Renal cortical epithelial cell (primary cell): ENCODE measurements around the gene TNRC18. TPM values are rescaled to one million over a fixed set of nuclear protein-coding genes. Genes with fewer than 3 reads are reported as not detected.
"Not testable (repeated sequence)": the region's sequence is repeated elsewhere in the genome, so short reads cannot be mapped to it uniquely, and the experiment has no call there.

Source experiments
- DNase-seq: peaks from one replicate; pipeline ENCODE4 v3.0.0-alpha.2; 2011; ENCODE audit warnings: low read depth
- total RNA-seq: library from RNA; depleted of rRNA; stranded (reverse); fragments of >200 nt; gene quantifications from 2 replicates; pipeline ENCODE4 v1.2.3, GENCODE V29; 2014

TNRC18 gene
- total RNA-seq, 1 donor from 2014 or later, result 91.0 TPM

DNA sequence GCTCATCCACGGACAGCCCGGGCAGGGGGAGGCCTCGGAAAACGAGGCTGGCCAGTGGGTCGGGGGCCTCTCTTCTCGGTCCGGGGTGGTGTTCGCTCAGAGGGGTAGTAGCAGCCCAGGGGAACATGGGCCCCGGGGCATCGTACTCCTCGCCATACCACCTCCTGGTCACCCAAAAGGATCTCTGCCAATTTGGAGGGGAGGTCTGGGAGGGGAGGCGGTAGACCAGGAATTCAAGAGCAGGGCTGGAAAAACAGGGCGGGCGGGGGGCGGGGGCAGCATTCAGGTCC is 73.5 kb downstream of the TNRC18 start:
- no peak for DNase-seq

DNA sequence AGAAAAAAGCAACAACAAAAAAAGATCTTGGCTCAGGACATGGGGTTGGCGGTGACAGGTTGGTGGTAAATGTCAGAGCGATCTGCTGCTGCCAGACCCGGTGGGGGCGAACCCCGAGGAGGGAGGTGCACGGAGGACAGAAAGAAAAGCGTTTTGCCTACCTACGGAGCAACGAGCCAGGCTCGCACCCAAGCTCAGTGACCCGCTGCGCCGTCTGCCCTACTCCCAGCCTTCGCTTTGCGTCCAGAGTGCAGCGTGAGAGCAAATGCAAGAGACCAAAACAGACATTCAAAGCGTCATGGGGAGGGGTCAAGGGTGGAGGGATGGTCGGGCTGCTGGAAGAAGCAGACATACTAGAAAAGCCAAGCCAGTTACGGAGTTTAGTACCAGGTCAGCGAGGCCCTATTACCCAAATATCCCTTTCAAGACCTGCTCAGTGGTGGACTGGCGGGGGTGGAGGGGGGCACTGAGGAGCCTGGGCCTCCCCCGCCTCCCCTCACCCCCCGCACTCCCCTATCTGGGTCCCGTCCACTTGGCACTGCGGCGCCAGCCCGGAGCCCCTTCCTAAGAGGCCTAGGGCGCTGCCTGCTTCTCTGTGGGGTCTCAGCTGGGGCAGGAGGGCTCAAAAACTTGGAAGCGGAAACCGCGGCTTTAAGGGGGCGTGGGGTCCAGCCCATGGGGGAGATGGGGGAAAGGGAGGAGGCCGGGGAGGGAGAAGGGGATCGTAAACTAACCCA is 74.0 kb downstream of the TNRC18 start:
- DNase-seq, result no peak

DNA sequence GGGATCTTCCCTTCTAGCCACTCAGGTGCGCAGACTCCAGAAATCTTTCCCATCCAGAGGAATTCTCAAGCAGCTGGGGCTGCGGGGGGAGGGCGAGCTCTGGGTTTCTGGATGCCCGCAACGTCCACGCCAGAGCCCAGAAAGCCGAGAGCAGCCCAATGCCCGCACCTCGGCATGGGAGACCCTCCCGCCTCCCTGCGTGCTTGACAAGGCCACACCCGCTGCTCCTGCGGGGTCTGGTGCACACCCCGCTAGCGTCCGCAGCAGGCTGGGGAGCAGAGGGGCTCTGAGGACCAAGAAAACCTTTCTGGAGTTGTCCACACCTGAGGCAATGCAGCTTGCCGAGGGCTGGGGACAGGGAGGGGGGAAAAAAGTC is 74.6 kb downstream of the TNRC18 start:
- DNase-seq, result no peak

DNA sequence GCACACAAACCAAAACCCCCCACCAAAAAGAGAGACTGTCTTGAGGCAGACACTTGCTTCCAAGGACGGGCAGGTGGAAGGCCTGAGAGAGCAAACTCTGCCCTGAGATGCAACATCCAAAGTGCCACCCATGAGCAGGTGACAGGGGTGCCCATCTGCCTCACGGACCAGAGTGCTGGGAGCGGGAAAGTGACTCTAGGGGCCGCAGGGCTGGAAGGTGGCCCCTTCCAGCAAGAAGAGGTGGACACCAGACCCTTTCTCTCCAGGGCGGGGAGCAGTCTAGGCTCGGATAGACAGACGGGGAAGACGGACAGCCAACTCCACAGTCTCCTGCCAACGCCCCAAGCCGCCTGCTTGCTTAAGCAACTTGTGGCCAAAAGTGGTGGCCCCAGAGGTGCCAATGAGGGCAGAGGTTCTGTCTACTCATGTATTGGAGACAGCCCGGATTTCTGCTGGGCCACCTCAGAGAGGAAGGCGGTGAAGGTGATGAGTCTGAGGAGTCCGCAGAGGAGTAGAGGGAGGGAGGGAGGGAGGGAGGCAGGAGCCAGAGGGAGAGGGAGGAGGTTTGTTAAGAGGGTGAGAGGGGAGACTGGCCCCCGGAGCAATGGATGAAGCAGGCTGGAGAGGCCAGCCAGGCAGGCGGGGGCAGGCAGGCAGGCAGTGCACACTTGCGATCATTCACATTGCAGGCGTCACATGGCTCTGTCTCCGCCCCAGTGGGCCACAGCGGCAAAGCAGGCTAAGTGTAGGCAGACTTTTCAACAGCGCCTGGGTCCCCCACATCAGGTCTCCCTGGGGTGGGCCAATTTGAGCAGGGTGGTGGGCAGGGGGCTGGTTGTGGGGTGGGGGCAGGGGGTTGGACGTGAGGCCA is 75.3 kb downstream of the TNRC18 start:
- DNase-seq, result no peak

DNA sequence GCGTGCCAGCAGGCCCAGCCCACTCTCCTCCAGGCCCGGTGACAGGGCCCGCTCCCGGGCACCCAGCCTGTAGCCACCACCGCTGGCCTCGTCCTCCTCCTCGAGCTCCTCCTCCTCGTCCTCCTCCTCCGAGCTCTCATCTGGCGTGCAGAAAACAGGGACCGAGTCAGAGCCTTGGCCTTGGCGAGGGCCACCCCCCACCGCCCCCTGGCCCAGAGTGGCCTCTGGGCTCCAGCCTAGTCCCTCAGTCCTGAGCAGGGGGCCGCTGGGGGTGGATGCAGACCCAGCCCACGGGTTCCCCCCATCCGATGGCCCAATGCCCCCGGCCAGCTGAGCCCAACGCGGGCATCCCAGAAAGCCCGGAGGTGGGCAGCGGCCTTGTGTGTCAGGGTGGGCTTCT is 78.0 kb downstream of the TNRC18 start:
- DNase-seq, result no peak

DNA sequence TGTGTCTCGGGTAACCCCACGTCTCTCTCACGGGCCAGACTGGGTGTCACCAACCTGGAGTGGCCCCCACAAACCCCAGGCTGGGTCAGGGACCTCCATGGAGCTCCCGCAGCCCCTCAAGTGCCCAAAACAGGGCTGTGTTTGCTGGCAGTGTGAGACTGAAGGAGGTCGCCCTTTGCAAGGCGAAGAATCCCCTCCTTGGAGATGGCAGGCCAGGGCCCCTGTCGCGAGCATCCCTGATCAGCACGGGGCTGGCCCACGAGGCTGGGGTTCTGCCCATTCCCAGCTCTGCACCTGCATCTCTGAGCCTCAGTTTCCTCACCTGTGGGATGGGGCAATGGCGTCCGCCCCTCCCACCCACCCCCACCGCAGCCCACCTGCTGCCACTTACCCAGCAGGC is 78.5 kb downstream of the TNRC18 start:
- DNase-seq, result no peak

DNA sequence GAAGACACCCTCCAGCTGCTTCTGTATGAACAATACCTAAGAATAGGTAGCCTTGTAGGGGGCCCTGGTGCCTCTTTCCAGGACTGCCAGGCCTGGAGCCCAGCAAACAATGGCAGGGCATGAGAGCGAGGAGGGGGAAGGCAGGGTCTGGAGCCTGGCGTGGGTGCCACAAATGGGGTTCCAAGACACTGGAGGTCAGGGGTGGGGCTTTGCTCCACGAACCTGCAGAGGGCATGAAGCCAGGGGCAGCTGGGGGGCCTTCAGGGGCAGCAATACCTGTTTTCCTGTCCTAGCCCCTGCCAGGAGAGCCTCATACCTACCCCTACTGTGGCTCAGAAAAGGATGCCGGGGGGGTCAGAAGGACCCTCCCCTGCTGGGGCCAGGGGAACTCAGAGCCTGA is 79.3 kb downstream of the TNRC18 start:
- DNase-seq, result no peak

DNA sequence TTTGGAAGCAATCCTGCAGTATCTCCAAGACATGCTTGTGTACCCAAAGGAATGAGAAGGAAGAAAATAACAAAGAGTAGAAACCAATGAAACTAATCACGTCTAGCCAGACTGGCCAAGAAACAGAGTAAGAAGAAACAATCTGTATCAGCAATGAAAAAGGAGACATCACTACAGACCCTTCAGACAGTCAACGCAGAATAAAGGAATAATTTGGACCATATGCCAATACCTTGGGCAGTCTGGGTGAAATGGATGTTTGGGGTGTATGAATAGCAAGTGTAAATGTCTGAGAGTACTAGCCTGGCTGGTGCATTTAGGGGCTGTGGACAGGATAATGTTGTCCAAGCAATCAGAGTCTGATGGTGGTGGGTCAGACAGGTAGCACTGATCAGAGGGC is 79.8 kb downstream of the TNRC18 start:
- no peak for DNase-seq

DNA sequence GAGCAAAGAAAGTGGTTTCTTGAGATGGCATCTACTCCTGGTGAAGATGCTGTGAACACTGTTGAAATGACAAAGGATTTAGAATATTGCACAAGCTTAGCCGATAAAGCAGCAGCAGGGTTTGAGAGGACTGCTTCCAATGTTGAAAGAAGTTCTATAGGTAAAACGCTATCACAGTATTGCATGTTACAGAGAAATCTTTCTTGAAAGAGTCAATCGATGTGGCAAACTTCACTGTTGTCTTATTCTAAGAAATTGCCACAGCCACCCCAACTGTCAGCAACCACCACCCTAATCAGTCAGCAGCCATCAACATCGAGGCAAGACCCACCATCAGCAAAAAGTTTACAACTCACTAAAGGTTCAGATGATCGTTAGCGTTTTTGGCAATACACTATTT is 81.0 kb downstream of the TNRC18 start:
- no peak for DNase-seq

DNA sequence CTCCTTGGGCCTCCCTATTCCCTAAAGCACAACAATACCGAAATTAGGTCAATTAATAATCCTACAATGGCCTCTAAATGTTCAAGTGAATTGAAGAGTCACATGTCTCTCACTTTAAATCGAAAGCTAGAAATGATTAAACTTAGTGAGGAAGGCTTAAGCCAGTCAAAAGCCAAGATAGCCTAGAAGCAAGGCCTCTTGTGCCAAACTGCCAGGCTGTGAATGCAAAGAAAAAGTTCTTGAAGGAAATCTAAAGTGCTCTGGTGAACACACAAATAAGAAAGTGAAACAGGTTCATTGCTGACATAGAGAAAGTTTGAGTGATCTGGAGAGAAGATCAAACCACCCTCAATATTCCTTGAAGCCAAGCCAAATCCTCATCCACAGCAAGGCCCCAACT is 83.7 kb downstream of the TNRC18 start:
- no peak for DNase-seq

DNA sequence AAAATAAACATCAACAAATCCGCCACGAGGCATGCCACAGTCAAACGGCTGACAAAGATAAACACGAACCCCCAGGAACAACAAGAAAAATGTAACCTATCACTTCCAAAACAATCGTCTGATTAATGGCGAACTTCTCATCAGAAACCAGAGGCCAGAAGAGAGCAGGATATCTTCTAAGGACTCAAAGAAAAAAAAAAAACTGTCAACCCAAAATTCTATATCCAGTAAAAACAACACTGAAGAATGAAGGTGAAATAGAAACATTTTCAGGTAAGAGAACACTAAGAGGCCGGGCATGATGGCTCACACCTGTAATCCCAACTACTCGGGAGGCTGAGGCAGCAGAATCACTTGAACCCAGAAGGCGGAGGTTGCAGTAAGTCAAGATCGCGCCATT is 86.6 kb downstream of the TNRC18 start:
- DNase-seq, result no peak

DNA sequence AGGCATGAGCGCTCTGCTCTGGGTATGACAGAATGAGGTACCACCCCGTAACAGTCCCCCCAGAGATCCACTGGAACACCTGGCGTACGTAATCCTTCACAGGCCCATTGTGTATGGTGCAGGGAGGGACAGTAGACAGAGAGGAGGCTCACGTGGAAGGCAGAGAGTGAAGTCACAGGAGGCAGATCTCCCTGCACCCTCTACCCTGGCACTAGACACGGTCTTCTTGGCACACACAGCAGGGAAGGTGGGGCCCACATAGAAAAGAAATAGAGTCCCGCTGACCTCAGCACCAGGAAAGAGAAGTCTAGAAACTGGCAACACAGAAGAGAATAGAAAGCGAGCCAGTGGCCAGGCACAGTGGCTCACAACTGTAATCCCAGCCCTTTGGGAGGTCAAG is 89.0 kb downstream of the TNRC18 start:
- no peak for DNase-seq

DNA sequence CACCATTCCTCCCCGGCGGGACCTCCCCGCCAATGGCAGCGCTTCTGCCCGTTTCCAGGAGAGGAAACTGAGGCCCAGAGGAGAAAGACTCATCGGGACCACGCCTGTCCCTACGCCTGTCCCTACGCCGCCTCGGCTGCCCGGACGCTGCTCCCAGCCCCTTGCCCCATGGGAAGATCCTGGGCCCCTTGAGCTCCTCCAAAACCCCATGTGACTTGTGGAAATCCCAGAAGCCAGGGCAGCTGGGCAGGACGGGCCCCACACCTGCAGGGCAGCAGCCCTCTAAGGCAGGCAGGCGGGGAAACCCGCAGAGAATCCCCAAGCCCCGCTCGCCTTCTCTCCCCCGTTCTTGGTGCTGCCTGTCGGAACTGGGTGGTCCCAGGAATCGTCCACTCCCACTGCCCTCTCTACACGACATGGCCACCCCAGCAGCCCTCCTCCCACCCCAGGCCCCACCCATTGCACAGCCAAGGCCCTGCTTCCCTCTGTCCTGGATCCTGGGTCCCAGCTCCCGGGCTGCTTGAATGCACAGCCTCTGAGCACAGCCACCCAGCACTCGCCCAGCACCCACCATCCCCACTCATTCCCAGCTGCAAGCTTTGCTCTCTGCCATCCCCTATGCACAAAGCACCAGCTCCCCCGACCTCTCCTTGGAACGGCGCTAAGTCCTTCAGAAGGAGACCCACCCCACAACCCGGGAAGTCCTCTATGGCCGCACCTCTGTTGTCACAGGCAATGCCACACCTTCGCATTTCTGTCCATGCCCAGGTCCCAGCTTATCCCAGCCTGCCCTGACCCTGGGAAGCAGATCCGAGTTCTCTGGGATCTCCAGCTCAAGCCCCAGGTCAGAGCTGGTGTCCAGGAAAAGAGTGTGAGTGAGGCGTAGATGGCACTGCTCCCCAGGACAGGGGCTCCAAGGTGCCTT is 90.3 kb downstream of the TNRC18 start:
- DNase-seq, result no peak

DNA sequence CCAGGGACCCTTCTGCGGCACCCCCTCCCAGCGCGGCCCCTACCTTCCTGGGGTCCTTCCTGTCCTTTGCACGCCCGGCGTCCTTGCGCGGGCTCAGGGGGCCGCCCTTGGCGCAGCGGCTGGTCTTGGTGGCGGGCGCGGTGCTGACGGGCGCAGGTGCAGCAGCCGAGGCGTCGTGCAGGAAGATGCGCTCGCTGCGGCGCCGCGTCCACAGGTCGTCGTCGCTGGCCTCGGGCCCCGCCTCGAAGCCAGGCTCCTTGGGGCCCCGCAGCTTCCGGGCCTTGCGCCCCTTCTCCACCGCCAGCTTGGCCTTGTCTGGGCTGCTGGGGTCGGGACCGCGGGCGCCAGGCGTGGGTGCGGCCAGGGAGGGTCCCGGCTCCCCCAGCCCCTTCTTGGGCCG is 91.1 kb downstream of the TNRC18 start:
- no peak for DNase-seq

DNA sequence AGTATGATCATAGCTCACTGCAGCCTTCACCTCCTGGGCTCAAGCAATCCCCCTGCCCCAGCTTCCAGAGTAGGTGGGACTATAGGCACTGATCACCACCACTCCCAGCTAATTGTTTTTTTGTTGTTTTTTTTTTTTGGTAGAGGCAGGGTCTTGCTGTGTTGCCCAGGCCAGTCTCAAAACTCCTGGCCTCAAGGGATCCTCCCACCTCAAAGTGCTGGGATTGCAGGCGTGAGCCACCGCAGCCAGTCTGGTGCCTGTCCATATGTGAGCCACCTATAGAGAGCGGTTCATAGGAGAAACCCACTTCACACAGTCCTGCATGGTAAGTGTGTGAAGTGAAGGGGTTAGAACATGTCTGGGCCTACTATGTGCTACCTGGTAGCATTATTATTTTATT is 93.3 kb downstream of the TNRC18 start:
- DNase-seq, result no peak

DNA sequence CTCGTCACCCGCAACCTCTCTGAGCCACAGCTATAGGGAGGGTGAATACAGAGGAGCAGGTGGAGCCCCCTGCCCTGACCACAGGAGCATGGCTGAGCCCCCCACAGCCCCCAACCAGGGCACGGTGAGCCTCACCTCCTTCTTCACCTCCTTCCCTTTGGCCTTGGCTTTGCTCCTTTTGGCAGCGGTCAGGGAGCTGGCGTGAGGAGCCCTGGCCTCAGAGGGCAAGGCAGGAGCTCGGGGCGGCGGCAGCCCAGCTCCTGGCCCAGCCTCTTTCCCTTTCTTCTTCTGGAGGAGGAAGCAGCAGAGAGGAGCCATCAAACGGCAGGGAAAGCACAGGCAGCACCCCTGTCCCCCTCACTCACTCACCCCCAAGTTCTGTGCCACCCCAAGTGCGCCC is 98.7 kb downstream of the TNRC18 start:
- DNase-seq, result no peak

DNA sequence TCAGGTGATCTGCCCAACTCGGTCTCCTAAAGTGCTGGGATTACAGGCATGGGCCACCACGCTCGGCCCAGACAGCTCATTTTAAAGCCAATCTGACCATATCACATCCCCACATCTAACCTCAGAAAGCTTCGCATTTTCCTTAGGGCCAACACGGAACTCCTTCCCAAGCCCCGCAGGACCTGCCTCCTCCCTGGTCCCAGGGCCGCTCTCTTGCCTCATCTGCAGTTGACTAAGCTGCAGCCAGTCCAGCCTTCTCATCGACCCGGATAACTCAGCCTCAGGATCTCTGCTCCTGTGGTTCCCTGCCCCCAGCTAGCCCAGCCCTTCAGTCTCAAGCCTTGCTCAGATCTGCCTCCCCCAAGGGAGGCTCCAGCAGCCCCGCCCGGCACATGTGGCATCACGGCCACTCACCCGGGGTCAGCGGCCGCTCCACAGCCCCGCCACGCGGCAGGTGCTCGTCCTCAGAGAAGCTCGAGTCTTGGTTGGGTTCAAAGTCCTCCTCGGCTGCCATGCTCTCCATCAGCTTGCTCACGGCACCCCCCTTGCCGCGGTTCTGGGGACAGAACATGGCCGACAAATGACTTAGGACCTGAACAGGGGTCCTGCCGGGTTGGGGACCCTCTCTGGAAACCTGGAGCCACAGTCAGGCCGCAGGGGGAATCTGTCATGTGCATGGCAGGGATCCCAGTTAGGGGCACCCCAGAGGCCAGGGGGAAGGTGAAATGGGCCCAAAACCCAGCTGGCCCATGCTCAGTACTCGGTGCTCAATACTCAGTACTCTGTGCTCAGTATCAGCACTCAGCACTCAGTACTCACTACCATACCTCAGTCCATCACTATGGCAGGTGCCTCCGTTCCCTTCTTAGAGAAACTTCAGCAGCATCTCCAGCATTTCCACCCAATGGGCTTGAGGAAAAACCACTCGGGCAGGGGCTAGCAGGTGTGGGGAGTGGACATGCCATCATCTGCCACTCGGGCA is 99.5 kb downstream of the TNRC18 start:
- DNase-seq, result not testable (repeated sequence)

DNA sequence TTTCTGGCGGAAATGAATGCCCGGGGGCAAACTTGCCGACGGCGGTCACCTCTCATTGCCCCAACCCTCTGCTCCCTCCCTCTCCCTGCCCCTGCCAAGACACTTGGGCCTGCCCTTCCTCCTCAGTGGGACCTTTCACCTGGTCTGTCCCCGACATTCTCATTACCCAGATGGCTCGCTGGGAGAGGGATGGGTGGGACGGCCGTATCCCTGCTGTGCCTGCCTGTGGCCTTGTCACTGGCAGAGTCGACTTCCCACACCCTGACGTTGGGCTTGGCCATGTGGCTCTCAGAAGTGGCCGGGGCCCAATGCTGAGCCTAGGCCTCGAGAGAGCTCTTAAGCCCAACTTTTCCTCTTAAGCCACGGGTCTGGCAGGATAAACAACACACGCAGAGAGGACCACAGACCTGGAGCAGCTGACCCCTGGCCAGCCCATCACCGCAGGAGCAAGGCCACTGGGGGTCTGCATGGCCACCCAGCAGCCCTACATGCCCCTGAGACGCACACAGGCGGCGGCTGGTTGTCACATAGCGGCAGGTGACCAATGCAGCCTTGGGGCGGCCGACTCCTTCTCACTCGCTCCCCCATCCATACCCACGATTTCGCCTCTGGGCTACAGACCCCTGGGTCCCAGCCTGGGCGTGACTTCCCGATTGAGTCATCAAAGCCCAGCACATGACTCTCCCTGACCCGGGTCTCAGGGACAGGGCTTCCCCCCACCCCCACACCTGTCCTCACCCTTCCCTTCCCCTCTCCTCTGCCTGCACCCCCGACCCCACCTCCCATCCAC is 100.8 kb downstream of the TNRC18 start:
- DNase-seq, result no peak

DNA sequence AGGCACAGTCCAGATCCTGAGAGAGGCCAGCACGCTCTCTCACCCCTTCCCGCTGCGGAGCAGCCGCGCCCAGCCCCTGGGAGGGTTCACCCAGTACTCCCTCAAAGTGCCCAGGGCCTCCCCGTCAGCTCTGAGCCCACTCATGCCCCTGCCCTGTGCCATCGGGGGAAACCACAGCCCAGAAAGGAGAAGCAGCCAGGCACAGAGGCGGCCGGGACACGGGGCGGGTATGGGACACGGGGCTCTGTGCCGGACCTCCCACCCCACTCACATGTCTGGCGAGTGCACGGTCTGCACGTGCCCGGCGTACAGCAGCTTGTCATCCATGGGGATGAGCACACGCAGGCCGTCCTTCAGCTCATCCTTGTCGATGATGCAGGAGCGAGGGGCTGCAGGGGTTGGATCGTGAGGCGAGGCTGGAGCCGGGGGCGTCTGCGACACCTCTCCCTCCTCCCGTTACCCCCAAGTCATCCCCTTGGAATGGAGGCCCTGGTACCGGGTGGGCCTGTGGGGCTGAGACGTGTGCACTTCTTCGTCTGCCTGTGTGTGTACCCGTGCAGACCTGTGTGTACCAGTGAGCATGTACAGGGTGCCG is 102.7 kb downstream of the TNRC18 start:
- DNase-seq, result no peak

DNA sequence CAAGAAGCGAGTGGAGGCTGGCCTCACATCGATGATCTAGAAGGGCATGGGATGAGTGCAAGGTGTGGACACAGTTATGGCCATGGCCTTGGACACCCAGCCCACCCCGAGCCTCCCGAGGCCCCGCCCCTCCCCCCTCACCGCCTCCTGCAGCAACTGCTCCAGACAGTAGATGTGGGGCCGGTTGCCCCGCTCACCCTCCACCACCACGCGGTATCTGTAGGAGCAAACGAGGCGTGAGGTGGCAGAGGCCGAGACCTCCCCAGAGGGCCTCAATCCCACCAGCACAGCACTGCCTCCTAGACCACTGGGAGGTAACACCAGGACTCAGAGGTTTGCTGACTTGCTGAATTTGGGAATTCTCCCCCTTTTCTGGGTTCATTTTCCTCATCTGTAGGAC is 103.2 kb downstream of the TNRC18 start:
- no peak for DNase-seq
